Measurements from ENCODE around the gene GNAT1. TPM values are rescaled to one million over a fixed set of nuclear protein-coding genes. Genes with fewer than 3 reads are reported as not detected.
A peak's percentile ranks its signal among the peaks of the same experiment; 100 is the strongest.

GNAT1 gene
- total RNA-seq, 1 donor from 2014 or later, result 0.05 TPM

DNA sequence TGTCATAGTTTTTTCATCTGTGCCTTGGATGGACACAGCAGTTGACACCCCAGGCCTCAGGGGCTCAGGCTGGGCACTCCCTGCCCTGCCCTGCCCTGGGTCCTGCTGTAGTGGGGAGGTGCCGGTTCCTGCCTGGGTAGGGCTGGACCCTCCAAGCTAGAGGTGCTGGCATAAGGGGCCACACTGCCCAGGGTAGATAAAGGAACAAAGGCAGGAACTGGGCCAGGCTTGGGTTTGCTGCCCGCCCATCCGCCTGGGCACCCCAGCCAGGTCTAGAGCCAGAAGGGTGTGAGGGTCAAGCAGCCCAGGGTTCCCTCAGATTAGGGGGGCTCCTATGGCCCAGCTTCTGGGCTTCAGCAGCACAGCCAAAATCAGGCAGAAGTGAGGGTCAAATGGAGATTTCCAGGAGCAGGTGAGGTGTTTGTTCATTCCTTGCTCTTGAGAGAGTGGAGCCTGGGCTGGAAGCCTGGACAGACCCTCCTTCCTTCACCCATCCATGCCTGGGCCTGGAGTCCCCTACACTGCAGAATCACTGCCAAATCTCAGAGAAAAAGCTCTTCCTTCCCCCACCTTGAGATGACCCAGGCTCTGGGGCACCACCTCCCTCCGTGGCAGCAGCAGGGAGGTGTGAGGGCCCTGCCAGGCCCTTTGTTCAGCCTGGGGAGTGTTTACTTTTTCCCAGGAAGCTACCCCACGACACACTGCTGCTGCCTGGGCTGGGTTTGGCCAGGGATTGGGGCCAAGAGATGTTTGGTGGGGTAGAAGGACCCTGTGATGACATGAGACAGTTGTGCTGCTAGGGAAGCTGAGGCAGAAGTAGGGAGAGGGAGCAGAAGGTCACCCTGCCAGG lies 29.2 kb upstream of the GNAT1 start:
- no peak for DNase-seq (ENCODE audit: low read depth)

DNA sequence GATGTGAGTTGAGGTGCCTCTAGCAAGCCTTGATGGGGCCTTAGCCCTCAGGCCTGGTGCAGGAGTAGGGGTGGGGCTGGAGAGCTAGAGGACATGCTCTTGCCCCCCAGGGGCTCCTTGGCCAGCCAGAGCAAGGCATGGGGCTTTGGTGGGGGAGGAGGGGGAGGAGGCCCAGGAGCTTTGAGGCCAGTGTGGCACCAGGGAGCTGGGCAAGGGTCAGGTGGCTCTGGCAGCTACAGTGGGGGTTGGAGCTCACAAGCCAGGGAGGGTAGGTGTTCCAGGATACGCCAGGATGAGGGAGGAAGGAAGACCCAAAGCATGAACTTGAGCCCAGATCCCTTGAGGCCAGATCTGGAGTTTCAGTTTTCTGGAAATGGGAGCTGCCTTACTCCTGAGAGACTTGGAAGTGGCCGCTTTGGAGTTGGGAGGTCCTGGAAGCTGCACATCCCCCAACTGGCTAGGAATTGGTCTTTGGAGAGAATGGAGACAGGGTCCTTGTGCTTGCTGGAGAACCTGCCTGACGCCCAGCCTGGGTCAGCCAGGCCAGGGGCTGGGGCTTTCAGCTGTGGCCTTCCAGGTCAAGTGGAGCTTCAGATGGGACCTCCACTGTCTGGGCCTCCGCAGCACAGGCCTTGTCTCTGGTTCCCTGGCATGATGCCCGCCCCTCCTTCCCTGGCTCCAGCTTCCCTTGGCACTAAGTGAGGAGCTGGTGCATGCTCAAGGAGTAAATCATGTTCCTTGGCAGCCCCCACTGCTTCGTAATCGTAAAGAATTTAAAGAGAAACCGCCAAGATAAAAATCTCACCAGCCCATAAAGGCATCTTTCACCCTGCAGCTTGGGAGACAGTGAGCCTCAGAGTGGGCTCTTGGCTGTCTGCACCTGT lies 27.6 kb upstream of the GNAT1 start:
- peak; percentile 82 for DNase-seq (ENCODE audit: low read depth)

DNA sequence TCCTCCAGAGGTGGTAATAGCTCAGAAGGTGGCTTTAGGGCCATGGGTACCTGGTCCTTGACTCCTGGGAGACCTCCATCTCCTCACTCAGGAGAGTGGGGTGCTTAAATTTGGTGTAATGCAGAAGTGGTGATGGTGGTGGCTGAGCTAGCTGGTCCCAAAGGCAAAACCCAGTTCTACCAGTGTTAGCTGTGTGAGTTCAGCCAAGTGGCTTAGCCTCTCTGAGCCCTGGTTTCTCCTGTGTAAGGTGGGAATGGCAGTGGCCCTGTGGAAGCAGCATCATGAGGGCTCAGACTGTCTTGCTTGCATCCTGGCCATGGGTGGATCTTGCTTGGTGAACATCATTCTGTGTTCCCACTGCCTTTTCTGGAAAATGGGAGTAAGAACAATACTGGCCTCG lies 26.9 kb upstream of the GNAT1 start:
- no peak for DNase-seq (ENCODE audit: low read depth)

DNA sequence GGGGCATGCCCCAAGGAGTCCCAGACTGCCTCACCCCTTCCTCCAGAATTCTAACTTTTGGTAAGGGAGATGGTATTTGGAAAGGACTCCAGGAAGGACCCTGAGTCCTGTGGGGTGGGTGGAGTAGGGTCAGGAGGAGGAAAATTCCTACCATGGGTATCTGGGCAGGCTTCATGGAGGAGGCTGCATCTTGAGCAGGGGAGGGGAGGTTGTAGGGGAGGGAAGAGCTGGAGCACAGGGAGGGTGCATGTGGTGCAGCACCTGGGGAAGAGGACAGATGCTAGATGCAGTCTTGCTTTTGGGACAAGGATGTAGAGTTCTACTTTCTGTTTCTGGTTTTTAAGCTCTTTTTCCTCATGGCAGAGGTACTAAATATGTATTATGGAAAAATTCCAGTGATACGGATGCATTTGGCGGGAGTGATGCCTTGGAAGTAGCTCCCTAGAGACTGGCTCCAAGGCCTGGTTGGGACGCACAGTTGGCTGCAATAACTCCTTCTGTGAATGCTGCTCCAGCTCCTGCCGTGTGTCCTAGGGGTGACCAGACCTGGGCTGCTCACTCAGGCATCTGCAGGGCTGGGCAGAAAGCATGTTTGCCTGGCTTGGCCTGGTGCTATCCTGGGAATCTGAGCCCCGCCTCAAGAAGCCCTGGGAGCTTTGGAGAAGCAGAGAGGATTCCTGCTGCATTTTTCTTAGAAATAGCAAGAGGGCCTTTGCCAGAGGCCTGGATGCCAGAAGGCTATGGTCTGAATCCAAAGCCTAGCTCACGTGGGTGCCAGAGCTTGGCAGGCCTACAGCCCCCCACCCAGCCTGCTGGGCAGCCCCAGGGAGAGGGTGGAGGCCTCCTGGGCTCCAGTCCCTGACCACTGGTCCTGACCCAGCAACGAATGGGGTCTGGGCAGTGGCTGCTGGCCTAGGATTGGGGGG lies 26.2 kb upstream of the GNAT1 start:
- DNase-seq (ENCODE audit: low read depth), result peak; percentile 85

DNA sequence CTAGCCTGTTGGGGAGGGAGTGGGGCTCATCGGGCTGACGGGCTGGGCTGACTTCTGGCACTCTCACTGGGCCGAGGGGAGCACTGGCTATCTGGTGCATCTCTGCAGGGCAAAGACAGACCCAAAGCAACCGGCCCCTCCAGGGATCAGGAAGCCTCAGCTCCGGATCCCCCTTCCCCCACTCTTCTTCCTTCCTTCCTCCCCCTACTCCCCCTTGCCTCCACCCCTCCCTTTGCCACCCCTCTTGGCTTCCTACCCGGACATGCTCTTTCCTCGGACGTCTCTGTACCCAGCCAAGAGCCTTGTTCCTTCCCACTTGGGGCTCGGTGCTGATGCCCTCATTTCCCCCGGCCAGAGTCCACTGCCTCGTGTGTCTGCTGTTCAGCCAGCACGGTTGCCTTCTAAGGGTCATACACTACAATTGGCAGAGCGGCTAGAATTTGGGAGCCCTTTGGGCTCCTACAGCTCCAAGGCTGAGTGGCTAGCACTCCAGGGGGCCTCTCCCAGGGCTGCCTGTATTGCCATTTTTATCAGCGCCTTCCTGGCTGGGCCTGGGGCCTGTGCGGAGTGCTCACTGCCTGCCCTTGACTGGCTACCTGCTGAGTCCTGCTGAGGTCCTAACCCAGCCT lies 25.4 kb upstream of the GNAT1 start:
- DNase-seq (ENCODE audit: low read depth), result no peak

DNA sequence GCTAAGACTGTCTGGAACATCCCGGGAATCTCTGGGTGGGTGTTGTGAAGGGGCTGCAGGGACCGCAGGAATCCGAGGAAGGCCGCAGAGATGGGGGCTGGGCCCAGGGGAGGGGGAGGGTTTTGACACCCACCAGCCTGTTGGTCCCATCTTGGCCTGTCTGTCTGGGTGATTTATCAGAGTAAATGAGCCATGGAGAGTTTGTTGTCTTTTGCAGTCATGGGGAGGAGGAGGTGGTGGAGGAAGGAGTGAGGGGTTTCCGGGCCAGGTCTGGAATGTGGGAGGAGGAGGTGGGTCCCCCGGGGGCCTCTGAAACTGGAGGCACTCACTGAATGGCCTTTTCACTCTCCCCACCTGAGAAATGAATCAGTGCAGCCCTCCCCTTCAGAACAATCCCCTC lies 24.8 kb upstream of the GNAT1 start:
- DNase-seq (ENCODE audit: low read depth), result peak; percentile 87

DNA sequence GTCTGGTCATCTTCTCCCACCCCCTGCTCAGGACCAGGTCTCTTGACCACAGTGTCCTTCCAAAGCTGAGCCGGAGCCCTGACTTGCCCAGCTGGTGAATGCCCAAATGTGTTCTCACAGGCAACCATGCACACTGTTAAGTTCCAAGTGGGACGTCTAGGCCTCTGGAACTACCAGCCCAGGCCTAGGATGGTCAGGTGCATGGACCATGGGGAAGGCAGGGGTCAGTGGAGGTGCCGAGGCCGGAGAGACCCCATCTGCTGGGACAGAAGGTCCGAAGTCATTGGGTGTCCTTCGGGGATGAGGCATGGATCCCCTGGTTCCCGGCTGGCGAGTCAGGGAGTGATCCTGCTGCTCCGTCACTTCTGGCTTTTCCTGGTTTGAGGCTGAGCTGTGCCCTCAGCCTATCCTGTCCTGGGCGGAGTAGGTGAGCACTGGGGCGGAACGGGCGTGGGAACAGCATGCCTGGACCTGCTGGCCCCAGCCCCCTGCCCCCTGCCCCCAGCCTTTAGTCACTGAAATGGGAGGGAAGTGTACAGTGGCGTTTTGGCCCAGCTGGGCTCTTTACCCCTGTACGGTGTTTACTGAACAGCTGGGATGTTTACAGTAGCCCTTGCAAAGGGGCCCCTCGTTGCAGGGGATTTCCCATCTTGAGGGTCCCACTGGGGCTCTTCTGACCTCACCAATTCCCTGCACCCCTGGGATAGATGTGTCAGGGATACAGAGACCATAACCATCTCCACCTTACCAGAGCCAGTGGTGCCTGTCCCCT lies 24.2 kb upstream of the GNAT1 start:
- DNase-seq (ENCODE audit: low read depth), result peak; percentile 91

DNA sequence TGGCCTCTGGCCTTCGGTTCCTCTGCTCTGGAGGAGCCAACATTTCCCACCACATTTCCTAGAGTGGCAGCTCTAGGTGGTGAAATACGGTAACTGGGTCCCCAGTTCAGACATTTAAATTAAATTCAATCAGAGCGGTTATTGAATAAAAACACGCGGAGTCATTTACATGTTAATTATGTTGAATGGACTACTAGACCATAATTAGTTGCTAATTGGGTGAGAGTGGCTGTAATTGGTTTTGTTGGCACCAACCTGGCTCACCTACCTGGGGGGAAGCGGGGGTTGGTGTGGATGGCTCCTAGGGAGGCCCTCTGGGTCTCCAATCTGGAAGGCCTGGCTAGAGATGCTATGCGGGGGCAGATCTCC lies 23.6 kb upstream of the GNAT1 start:
- DNase-seq (ENCODE audit: low read depth), result no peak

DNA sequence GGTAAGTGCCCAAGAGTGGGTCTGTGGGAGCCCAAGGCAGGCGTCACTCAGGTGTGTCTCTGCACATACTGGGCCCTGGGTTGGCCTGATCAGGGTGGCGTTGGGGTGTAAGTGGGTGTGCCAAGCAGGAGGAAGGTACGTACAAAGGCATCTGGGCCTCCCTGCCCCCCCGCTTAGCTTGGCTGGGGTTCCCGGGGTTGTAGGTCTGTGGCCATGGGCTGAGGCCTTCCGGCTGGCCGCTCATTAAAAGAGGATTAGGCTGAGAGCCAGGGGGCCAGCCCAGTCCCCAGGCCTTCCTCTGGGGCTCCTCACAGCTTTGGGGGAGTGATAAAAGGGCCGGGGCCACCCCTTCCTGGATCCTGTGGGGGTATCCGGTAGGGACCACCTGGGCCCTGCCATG lies 23.0 kb upstream of the GNAT1 start:
- DNase-seq (ENCODE audit: low read depth), result no peak

DNA sequence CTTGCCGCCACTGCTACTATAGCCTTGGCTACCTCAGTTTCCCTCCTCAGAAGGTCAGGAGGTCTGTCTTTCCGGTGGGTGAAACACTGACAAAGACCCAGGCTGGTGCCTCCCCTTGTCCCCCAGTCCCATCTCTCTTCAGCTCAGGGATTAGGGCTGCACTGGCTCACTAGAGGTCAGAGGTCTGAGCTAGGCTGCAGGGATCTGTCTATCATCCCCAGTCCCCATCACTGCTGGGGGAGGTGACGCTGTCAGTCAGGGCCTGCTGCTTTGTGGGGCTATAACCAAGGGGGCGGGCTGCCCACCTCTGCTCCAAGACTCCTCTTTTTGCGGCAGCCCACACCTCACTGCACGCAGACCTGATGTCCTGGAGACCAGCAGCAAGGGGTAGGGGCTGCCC lies 22.6 kb upstream of the GNAT1 start:
- DNase-seq (ENCODE audit: low read depth), result no peak

DNA sequence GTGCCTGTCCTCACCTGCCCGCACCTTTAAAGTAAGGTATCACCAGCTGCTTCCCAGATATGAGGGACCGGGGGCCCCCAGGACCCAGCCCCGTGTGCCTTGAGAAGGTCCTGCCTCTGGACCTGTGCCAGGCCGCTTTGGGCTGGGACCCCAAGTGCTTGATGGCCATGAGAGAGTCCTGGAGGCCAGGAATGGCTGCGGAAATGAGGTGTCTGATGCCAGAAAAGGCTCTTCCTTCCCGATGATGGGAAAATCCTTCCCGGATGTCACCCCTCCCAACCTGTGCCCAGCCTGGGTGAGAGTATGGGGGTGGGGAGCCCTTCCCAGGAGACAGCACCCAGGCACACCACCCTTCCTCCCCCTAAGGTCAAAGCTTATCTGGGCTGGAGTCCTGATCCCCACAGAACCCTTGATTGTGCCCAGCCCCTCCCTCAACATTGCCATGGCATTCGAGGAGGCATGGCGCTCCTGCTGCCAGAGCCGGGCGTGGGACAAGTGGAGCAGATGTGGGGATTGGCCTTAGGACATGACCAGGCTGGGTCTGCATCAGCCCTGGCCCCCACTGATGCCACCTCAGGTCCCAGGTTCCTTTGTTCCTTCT lies 22.1 kb upstream of the GNAT1 start:
- DNase-seq (ENCODE audit: low read depth), result no peak

DNA sequence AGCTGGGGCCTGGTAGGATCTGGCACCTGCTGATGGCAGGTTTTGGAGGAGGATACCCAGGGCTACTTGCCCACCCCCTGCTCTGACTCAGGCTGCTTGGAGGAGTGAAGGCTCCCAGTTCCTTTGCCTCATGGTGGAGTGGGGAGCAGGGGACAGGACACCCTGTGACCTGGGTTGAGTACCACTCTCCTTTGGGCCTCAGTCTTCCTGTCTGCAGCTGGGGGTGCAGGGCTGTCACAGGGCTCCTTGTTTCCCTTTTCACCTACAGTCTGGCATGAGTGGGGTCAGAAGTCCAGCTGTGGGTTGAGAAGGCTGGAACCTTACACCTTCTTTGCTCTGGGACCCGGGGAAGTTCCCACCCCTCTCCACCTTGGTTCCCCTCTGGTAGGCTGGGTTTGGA lies 21.6 kb upstream of the GNAT1 start:
- DNase-seq (ENCODE audit: low read depth), result no peak

DNA sequence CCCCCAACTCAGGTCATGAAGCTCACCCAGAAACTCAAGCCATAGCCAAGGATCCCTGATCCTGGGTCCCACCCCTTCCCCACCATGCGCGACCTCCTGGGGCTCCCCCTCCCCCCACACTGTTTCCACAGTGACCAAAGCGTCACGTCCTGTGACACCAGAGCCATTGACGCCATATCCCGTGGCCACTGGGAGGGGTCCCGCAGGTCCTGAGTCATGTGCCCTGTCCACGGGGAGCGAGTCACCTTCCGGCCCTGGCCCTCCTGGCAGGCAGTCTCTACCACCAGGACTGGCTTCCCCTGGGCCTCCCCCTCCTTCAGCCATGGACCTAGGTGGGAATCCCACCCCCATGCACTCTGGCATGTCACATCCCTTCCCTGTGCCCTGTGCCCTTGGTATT lies 20.7 kb upstream of the GNAT1 start:
- DNase-seq (ENCODE audit: low read depth), result peak; percentile 67

DNA sequence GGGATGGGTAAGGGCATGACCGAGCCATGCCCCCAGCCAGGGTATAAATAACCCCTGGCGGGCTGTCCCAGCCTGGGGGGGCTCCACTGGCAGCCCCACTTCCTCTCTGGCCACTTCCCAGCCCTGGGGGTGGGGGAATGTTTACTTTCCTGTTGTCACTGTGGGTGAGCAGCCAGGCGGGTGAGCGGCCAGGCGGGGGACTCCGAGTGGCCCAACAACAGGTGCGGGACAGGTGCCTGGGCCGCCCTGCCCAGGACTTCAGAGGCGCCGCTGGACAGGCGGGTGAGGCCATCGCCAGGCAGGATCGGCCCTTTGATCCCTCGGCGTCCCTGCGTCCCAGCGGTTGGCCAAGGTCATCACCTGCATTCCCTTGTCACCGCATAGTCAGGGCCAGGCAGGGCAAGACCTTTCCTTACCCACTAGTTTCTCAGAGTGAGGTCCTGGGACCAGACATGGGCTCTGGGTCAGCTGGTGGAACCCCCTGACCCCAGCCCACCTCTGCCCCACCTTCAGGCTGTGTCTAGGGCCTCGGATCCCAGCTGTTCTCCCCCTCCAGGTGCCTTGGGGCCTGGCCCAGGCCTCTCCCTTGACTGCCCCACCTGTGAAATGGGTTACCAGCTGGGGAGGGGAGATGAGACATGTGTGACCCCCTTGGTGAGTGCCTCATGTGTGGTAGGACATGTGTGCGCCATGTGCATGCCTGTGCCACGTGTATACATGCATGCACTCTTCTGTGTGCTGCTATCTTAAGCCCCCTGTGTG lies 19.7 kb upstream of the GNAT1 start:
- DNase-seq (ENCODE audit: low read depth), result no peak

DNA sequence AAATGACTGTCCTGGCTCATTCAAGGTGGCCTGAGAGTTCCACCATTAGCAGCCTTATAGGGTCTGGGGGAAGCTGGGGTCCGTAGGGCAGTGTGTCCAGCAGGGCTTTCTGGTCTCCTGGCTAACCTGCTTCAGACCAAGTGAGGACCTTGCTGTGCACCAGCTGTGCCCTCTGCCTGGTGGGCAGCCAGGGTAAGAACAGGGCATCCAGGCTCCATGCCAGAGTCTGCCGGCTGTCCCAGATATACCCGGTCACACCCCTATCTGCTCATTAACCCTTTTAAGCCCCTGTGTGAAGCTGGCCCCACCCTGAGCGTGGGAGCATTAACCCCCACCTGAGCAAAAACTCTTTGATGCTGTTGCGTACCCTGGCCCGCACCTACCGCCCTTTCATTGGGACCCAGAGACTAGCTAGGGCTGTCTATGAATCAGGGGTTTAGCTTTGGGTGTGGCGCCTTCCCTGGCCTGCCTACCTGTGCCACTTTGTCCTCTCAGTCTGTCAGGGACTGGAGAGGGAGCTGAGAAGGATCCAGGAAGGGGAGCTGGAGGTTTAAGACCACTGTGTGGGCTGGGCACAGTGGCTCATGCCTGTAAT lies 18.7 kb upstream of the GNAT1 start:
- DNase-seq (ENCODE audit: low read depth), result no peak

DNA sequence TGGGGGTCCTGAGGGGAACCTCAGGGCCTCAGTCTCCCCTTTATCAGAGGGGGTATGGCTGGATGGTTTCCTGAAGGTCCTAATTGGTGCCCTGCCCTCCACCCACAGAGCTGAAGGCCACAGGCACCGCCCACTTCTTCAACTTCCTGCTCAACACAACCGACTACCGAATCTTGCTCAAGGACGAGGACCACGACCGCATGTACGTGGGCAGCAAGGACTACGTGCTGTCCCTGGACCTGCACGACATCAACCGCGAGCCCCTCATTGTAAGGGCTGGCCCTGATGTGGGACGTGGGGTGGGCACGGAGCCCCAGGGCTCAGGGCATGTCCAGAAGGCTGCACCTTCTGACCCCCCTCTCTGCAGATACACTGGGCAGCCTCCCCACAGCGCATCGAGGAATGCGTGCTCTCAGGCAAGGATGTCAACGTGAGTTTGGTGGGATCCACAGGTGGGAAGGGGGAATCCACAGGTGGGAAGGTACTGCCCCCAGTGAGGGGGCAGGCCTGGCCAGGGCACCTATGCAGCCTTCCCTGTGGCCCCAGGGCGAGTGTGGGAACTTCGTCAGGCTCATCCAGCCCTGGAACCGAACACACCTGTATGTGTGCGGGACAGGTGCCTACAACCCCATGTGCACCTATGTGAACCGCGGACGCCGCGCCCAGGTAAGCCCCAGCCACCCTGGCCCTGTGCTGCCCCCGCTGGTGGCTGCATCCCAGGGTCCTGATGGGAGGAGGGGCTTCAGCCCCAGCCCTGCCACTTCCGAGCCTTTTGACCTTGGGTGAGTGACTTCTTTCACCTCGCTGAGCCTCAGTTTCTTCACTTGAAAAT lies 17.5 kb upstream of the GNAT1 start:
- DNase-seq (ENCODE audit: low read depth), result no peak

DNA sequence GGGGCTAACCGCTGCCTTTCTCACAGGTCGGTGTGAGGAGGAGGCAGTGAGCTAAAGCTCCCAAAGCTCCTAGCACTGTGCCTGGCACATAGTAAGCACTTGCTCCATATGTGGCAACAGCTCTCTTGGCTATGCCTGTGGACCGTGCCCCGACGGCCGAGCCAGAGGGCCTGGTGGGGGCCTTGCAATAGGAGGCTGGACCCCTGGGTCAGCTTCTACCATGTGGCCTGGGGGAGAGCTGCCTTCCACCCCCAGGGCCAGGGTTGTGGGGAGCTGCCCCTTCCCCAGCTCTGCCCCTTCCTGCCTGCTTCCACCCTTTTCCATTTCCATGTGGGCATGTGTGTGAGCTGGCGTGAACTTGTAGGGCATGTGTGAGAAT lies 16.9 kb upstream of the GNAT1 start:
- DNase-seq (ENCODE audit: low read depth), result no peak

DNA sequence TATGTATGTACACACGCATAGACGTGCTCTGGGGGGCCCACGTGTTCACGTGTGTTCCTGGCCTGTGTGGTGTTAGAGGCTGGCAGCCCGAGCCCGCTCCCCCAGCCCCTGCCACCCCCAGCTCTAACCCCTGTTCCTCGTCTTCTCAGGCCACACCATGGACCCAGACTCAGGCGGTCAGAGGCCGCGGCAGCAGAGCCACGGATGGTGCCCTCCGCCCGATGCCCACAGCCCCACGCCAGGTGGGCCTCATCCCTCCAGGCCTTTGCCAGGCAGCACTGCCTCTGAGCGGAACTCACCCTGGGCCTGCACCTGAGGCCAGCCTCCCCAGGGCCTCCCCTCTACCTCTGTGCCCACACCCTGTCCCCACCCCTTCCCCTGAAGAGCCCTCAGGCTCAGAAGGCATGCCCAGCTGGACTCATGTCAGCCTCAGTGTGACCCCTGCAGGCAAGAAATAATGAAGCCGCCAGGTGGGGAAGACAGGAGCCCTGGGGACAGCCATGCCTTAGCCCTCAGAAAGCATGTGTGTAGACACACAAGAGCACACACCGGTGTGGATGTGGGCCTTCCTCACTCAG lies 16.4 kb upstream of the GNAT1 start:
- no peak for DNase-seq (ENCODE audit: low read depth)

All from renal cortical epithelial cell (primary cell).